ENCODE data around the gene STARD6. TPM values are rescaled to one million over a fixed set of nuclear protein-coding genes. Genes with fewer than 3 reads are reported as not detected.

Gene STARD6, protein sequence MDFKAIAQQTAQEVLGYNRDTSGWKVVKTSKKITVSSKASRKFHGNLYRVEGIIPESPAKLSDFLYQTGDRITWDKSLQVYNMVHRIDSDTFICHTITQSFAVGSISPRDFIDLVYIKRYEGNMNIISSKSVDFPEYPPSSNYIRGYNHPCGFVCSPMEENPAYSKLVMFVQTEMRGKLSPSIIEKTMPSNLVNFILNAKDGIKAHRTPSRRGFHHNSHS
- total RNA-seq = 0.44 and 0.53 TPM in 2 replicates

DNA sequence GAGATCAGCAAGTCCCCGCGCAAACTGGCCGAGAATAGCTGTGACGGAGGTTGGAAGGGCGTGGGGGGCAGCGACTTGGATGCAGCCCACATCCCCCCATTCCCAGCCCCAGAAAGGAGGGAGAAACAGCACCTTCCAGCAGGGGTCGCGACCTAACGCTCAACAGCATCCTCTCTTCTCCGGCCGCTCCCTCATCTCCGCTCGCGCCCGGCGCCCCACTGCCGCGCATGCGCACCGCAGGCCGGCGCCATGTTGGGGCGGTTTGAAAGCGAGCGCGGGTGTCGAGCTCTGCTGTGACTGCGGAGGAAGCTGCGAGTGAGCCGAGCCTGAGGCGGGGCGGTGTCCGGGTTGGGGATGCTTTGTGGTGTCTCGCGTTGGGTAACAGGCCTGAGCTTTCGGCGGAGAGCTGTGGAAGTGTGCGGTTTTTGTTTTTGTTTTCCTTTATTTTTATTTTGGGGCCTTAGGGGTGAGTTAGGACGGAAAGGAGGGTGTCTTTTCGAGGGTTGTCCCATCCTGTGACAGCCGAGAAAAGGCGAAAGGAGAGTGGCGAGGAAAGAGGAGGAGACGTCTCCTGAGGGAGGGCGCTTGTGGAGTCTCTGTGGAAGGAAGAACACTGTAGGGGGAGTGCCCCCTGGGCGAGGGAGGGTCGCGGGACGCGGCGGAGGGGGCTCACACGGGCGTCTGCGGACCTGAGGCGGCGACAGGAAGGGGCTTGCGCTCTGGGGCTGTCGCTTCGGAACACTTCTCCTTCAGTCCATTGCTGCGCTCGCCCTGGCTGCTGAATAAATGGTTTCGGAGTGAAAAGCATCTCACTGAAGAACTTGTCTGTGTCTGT is at the start of gene STARD6, which contains the start of gene C18orf54:
STARD6 (minus strand) TSS at position 199 of the 835 bp plus-strand sequence. CDS start 3,285 bp downstream, outside the sequence.
C18orf54 (plus strand) TSS at position 247 of the 835 bp plus-strand sequence. CDS start 2,667 bp downstream, outside the sequence.

Other genes starting within 250 kb of the STARD6 start
- 49.3 and 64.2 TPM in 2 replicates for gene MBD2, start 133.2 kb downstream of the STARD6 start, total RNA-seq
- 16.2 and 21.1 TPM in 2 replicates for gene POLI, start 88.3 kb downstream of the STARD6 start, total RNA-seq
- gene C18orf54, start within 50 bp of the STARD6 start, total RNA-seq = 3.6 and 3.9 TPM in 2 replicates
- gene DYNAP, start 233.4 kb upstream of the STARD6 start, total RNA-seq = not detected in 2 replicates